HG03280 (cell line): ENCODE data around the gene TMEM97.
"Not testable (repeated sequence)": the region's sequence is repeated elsewhere in the genome, so short reads cannot be mapped to it uniquely, and the experiment has no call there.

Experiments
- ATAC-seq: cut with Tn5 transposase; IDR thresholded peaks from one replicate; pipeline ENCODE4 v1.9.1; 2021; ENCODE audit warnings: mild to moderate bottlenecking, moderate library complexity; ENCODE audit not compliant: unreplicated experiment

Gene TMEM97

GRCh38 chr17:28318759-28319597, at the start of gene TMEM97:
TSS of gene TMEM97 (plus strand) at chr17:28319200. CDS start at chr17:28319240, 40 bp downstream.
- peak; percentile 95 for ATAC-seq

DNA sequence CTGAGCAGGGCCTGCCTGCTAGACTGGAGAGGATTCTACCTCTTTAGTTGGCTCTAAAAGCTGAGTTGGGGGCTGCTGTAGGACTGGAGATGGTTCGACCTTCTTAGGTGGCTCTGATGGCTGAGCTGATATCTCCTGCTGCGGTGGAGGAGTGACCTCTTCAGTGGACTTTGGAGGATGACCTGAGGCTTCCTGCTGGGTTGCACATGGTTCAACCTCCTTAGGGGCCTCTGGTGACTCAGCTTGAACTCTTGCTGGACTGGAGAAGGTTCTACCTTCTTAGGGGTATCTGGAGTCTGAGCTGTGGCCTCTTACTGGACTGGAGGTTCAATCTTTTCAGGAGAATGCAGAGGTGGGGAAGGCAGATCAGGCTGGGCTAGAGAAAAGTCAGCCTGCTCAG, 48.9 kb upstream of the TMEM97 start:
- ATAC-seq, result no peak

- ATAC-seq, result no peak
Measured at GRCh38 chr17:28270926-28271325, 48.1 kb upstream of the TMEM97 start.

- no peak for ATAC-seq
Measured at GRCh38 chr17:28271431-28271830, 47.6 kb upstream of the TMEM97 start.

DNA sequence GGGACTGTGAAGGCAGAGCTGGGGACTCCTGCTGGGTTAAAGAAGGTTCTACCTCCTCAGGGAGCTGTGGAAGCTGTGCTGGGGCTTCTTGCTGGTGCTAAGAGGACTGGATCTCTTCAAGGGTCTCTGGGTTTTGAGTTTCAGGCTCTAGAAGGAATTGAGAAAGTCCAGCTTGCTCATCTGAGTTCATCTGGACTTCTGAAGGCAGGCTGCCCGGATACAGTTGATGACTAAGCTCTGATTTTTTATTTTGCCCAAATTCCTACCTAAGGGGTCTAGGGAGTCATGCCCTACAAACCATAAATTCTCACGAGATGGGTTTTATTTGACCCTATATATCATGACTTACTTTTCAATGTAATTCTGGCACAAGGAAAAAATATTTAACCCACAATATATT, 46.8 kb upstream of the TMEM97 start:
- no peak for ATAC-seq

DNA sequence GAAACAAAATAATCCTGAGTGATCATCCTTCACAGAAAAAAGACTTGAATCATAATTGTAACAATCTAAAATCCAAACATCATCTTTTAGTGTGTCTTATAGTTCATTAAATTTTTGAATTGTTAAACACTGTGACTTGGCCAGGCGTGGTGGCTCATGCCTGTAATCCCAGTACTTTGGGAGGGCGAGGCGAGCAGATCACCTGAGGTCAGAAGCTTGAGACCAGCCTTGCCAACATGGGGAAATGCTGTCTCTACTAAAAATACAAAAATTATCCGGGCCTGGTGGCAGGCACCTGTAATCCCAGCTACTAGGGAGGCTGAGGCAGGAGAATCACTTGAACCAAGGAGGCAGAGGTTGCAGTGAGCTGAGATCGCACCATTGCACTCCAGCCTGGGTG, 45.7 kb upstream of the TMEM97 start:
- ATAC-seq, result not testable (repeated sequence)

DNA sequence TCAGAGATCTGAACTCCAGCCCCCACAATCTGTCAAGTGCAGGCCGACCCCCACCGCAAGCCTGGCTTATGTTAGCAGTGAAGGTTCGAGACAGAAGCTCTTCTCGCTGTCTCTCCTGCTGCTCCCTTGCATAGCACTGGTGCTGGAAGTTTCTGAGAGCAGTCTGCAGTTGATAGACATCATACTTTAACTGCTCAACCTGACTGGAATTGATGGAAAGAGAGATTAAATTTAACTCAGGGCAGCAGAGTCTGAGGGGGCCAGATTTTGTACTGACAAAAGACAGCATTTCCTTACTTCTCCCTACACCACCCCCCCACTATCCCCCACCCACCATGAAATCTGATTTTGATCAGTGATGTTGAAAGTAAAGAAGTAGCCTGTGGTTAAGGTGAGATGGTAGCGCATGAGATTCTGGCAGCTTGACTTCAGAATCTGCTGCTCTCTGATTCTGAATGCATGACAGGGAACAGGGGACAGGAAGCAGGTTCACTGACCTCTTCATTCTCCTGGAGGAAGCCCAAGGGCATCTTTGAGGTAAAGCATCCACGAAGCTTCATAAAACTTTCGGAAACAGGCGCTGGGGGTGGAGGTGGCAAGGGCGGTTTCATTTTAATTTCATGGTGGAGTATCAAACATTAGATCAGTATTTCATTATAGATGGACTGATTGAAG, 44.3 kb upstream of the TMEM97 start:
- ATAC-seq, result no peak

DNA sequence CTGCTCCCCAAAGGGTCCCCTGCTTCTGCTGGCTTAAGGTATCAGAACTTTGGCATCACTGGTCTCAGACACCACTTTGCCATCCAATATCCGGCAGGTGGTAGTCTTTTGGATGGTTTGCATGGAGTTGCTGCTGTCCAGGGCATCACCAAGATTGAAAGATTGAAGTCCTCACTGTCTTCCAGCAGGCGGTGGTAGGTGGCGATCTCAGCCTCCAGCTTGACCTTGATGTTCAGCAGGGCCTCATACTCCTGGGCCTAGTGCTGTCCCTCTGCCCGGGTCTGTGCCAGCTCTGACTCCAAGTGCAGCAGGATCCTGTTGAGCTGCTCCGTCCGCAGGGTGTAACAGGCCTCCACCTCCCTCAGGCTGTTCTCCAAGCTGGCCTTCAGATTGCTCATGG, 43.0 kb upstream of the TMEM97 start:
- ATAC-seq, result no peak

- no peak for ATAC-seq
Measured at GRCh38 chr17:28279411-28279810, 39.6 kb upstream of the TMEM97 start.

DNA sequence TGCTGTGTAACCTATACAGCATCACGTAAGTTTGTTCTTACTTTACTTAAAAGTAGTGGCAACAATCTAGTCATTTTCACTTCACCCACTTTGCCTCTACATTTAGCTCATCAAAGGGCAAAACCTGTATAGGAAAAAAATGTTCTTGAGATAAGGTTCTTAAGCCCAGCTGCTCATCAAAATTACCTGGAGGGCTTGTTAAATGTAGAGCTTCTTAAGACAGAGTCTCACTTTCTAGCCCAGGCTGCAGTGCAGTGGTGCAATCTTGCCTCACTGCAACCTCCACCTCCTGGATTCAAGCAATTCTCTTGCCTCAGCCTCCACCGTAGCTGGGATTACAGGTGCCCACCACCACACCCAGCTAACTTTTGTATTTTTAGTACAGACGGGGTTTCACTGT, 38.2 kb upstream of the TMEM97 start:
- ATAC-seq, result no peak

GRCh38 chr17:28282596-28282995, 36.4 kb upstream of the TMEM97 start:
- no peak for ATAC-seq

DNA sequence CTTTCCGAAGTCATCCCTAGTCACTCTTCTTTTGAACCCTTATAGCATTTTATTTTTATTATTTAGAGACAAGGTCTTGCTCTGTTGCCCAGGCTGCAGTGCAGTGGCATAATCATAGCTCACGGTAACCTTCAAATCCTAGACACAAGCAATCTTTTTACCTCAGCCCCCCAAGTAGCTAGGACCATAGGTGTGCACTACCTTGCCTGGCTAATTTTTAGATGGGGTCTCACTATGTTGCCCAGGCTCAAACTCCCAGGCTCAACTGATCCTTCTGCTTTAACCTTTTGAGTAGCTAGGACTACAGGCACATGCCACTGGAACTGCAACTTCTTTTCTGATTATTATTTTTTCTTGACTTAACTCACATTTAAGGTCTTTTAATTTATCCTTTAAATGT, 33.0 kb upstream of the TMEM97 start:
- ATAC-seq, result no peak

DNA sequence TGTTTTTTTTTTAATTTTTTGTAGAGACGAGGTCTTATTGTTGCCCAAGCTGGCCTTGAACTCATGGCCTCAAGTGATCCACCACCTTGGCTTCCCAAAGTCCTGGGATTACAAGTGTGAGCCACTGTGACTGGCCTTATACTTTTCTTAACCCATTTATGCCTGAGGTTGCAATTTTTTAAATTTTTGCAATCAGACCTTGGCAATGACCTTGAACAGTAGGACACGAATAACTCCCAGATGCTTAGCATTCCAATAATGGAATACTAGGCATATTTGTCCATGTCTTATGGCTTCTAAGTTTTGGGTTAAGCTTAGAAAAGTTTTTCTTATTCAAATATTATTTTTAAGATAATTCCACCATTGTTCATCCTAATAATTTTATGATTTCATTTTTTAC, 28.3 kb upstream of the TMEM97 start:
- no peak for ATAC-seq

DNA sequence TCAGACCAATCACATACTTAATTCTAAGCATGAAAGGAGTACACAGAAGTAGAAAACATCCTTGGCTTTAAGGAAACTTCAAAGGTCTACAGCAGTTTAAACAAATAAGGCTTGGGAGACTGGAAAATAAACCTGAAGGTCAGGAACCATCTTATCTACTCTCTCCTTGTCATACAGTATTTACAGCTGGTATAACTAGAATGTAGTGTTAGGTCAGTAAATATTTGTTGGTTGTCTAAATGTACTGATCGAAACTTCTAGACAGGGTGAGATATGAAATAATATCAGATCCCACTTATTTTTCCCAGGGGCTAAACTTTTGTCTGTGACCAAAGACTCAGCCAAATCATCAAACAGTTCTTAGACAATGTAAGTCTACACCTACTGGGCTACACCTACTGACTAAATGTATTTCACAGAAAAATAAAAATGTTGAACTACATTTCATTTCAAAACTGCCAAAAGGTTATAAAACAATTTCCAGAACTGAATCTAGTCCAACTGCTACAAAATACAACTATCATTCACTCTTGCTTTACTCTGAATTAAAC, 27.1 kb upstream of the TMEM97 start:
- ATAC-seq, result no peak

- not testable (repeated sequence) for ATAC-seq
Measured at GRCh38 chr17:28292878-28293277, 26.1 kb upstream of the TMEM97 start.

GRCh38 chr17:28293994-28294393, 25.0 kb upstream of the TMEM97 start:
- no peak for ATAC-seq

GRCh38 chr17:28295677-28296578, 23.1 kb upstream of the TMEM97 start:
- ATAC-seq, result no peak

DNA sequence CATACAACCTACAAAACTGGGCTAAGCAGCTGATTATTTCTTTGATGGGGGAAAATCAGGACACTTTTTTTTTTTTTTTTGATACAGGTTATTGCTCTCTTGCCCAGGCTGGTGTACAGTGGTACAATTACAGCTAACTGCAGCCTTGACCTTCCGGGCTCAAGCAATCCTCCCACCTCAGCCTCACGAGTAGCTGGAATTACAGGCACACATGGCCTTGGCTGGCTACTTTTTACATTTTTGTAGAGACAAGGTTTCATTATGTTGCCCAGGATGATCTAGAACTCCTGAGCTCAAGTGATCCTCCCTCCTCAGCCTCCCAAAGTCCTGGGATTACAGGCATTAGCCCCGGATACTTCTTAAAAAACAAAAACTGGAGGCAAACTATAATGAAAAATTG, 20.6 kb upstream of the TMEM97 start:
- ATAC-seq, result no peak

GRCh38 chr17:28306954-28307401, 12.0 kb upstream of the TMEM97 start:
- no peak for ATAC-seq

- ATAC-seq, result no peak
Measured at GRCh38 chr17:28313841-28314240, 5.2 kb upstream of the TMEM97 start.
